Prostate gland (tissue), 2 donors: ENCODE results near the gene RPL18.

Experiments
- CTCF ChIP-seq, 4 experiments: fragments of 200-600 bp in 2 of 4; fragments of 450-650 bp in 2 of 4; sonication (generic) in 2 of 4; IDR thresholded peaks; 1 replicate in 3 of 4; 2 replicates in 1 of 4; pipeline ENCODE4 v1.5.1; 2016 to 2019; ENCODE audit warnings: antibody characterized with exemption in 4 of 4, mild to moderate bottlenecking in 2 of 4, moderate library complexity in 2 of 4
- POLR2A ChIP-seq: fragments of 450-650 bp; IDR thresholded peaks from one replicate; pipeline ENCODE4 v1.6.1; 2016; ENCODE audit warnings: antibody characterized with exemption, mild to moderate bottlenecking
- POLR2AphosphoS5 ChIP-seq: sonication (generic); formaldehyde crosslinking; IDR thresholded peaks from one replicate; pipeline ENCODE4 v1.6.1; 2017; ENCODE audit warnings: antibody characterized with exemption

- TF ChIP-seq POLR2A (no peak), CTCF (IDR thresholded peaks at IDR 0.05) (no peak), POLR2AphosphoS5 (no peak)
Observed at GRCh38 chr19:48596237-48596636, 22.7 kb downstream of the RPL18 start.
